Endothelial cell (in vitro differentiated cells): ENCODE results near the gene ST14. TPM values are rescaled to one million over a fixed set of nuclear protein-coding genes. Genes with fewer than 3 reads are reported as not detected.

Experiments
- DNase-seq: peaks from one replicate; pipeline ENCODE4 v3.0.0; 2021; ENCODE audit warnings: low spot score
- H3K27ac Mint-ChIP-seq: one replicate; pipeline ENCODE4 v1.8.0; 2021; ENCODE audit warnings: mixed read lengths, inconsistent platforms; ENCODE audit not compliant: unreplicated experiment
- H3K27me3 Mint-ChIP-seq: one replicate; pipeline ENCODE4 v1.8.0; 2021; ENCODE audit warnings: mild to moderate bottlenecking, moderate library complexity, mixed read lengths, inconsistent platforms; ENCODE audit not compliant: unreplicated experiment
- H3K36me3 Mint-ChIP-seq: one replicate; pipeline ENCODE4 v1.8.0; 2021; ENCODE audit warnings: mild to moderate bottlenecking, low read depth, mixed read lengths, inconsistent platforms; ENCODE audit not compliant: unreplicated experiment
- H3K4me1 Mint-ChIP-seq: one replicate; pipeline ENCODE4 v1.8.0; 2021; ENCODE audit warnings: mild to moderate bottlenecking, mixed read lengths, inconsistent platforms; ENCODE audit not compliant: unreplicated experiment
- H3K4me3 Mint-ChIP-seq: one replicate; pipeline ENCODE4 v1.8.0; 2021; ENCODE audit warnings: mild to moderate bottlenecking, mixed read lengths, inconsistent platforms; ENCODE audit not compliant: unreplicated experiment
- H3K9me3 Mint-ChIP-seq: one replicate; pipeline ENCODE4 v1.8.0; 2021; ENCODE audit warnings: mixed read lengths, inconsistent platforms; ENCODE audit not compliant: unreplicated experiment
- total RNA-seq: library from RNA; stranded (reverse); fragmentation: NEBNext Ultra II Directional; extraction: Animal tissue kit (Norgen Biotek cat#: 25700); gene quantifications from one replicate; pipeline ENCODE4 v1.2.1, GENCODE V29; 2021; ENCODE audit not compliant: unreplicated experiment
- TF ChIP-seq, protein P1 (sequence below): fragments of 200-600 bp; sonication (generic); IDR thresholded peaks from one replicate; pipeline ENCODE4 v1.5.0; 2021; ENCODE audit warnings: antibody characterized with exemption; ENCODE audit not compliant: unreplicated experiment

Gene ST14
- total RNA-seq, 1 donor from 2014 or later = 8.7 TPM

DNA sequence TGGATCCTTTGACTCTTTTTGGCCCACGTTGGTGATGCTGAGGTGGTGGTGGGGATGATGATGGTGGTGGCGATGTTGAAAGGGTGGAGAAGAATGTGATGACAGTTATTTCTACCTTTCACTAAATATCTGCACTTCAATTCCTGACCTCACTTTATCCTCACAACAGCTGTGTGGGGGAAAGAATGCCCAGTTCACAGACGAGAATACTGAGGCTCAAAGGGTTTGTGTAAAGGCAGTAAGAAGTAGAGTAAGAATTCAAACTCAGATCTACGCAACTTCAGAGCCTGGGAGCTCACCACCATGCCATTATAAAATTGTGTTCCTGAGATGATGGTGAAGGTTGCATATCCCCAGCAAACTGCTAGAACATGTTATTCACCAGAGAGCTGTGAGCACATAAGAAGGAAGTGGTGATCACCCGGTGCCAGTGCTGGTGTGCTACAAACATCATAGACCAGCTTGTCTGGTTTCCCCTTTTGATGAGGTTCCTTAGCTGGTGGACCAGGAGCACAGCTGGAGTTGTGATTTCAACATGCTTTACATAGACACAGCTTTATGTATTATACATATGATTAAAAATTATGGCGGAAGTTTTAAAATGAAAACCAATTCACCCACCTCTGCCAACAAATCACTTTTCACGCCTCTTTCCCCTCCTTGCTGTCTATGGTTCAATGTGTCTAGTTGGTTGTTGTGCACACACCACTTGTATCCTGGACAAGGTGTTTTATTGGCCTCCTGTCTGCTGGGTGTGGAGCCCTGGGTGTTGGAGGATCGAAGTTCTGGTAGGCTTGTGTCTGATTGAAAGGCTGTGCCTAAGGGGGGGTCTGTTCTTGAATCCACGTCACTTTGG is 6.2 kb downstream of the ST14 start:
- Mint-ChIP-seq H3K27me3 (peaks cover 18% of the 10 kb centered on the region), H3K27ac (no peak overlapping the region)

DNA sequence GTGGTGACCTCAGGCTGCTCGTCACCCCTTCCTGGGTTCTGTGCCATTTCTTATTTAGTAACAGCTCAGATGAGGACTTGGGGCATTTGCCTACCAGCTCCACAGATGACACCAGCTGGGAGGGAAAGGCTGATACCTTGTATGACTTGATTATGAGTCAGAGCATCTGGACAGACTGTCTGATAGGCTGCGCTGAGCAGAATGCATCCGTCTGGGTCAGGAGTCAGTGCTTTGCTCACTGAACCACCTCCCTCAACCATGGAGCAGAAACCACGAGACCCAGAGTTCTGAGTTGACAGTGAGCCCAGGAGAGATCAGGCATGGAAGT is 6.8 kb downstream of the ST14 start:
- H3K27ac Mint-ChIP-seq = no peak overlapping the region
- TF ChIP-seq, protein P1, sequence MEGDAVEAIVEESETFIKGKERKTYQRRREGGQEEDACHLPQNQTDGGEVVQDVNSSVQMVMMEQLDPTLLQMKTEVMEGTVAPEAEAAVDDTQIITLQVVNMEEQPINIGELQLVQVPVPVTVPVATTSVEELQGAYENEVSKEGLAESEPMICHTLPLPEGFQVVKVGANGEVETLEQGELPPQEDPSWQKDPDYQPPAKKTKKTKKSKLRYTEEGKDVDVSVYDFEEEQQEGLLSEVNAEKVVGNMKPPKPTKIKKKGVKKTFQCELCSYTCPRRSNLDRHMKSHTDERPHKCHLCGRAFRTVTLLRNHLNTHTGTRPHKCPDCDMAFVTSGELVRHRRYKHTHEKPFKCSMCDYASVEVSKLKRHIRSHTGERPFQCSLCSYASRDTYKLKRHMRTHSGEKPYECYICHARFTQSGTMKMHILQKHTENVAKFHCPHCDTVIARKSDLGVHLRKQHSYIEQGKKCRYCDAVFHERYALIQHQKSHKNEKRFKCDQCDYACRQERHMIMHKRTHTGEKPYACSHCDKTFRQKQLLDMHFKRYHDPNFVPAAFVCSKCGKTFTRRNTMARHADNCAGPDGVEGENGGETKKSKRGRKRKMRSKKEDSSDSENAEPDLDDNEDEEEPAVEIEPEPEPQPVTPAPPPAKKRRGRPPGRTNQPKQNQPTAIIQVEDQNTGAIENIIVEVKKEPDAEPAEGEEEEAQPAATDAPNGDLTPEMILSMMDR = no peak
- peaks cover 18% of the 10 kb centered on the region for H3K27me3 Mint-ChIP-seq

More for the DNA sequence above, 6.2 kb downstream of the ST14 start:
- TF ChIP-seq, protein P1 = no peak
- peaks cover 23% of the 10 kb centered on the region for H3K4me1 Mint-ChIP-seq
- H3K4me3 Mint-ChIP-seq = no peak overlapping the region
- no peak for DNase-seq
- H3K36me3 Mint-ChIP-seq = no peaks in the 10 kb centered on the region
- no peaks in the 10 kb centered on the region for H3K9me3 Mint-ChIP-seq

DNA sequence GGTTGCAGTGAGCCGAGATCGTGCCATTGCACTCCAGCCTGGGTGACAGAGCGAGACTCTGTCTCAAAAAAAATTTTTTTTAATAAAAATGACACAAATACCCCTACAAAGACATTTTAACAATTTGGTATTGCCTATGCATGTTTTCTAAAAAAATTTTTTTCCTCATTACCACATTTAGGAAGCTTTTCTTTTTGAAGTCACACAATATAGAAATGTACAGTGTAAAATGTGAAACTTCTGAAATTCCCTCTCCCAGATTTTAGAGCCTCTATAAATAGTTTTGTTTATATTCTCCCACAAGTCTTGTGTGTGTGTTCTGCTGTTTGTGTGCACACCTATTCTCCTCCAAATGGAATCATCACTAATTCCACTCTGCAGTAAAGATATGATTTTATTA is 7.6 kb downstream of the ST14 start:
- no peaks in the 10 kb centered on the region for H3K9me3 Mint-ChIP-seq
- H3K4me1 Mint-ChIP-seq = peaks cover 22% of the 10 kb centered on the region
- no peak for DNase-seq
- no peaks in the 10 kb centered on the region for H3K36me3 Mint-ChIP-seq
- peaks cover 15% of the 10 kb centered on the region for H3K27me3 Mint-ChIP-seq
- no peak overlapping the region for H3K27ac Mint-ChIP-seq
- H3K4me3 Mint-ChIP-seq = no peak overlapping the region
- TF ChIP-seq, protein P1 = no peak

More for the DNA sequence above, 6.8 kb downstream of the ST14 start:
- no peak for DNase-seq
- Mint-ChIP-seq H3K9me3 (no peaks in the 10 kb centered on the region), H3K36me3 (no peaks in the 10 kb centered on the region), H3K4me3 (no peak overlapping the region), H3K4me1 (peaks cover 24% of the 10 kb centered on the region)

GRCh38 chr11:130168105-130168504 is 8.5 kb downstream of the ST14 start:
- Mint-ChIP-seq H3K4me1 (peaks cover 22% of the 10 kb centered on the region), H3K36me3 (no peaks in the 10 kb centered on the region), H3K9me3 (no peaks in the 10 kb centered on the region), H3K4me3 (no peak overlapping the region), H3K27me3 (peaks cover 7% of the 10 kb centered on the region), H3K27ac (no peak overlapping the region)
- no peak for DNase-seq
- TF ChIP-seq, protein P1 = no peak

GRCh38 chr11:130170345-130170744 is 10.8 kb downstream of the ST14 start:
- peaks cover 5% of the 10 kb centered on the region for H3K36me3 Mint-ChIP-seq
- H3K4me1 Mint-ChIP-seq = peaks cover 22% of the 10 kb centered on the region
- TF ChIP-seq, protein P1 = no peak
- no peak overlapping the region for H3K4me3 Mint-ChIP-seq
- no peak overlapping the region for H3K27ac Mint-ChIP-seq
- peaks cover 12% of the 10 kb centered on the region for H3K27me3 Mint-ChIP-seq
- no peak for DNase-seq
- no peaks in the 10 kb centered on the region for H3K9me3 Mint-ChIP-seq
